Measurements from ENCODE around the gene TMSB4Y. TPM values are rescaled to one million over a fixed set of nuclear protein-coding genes. Genes with fewer than 3 reads are reported as not detected.

The TMSB4Y gene
- total RNA-seq, 4 donors from 2014 or later, result 1.2 to 2.9 TPM; not detected in 2

DNA sequence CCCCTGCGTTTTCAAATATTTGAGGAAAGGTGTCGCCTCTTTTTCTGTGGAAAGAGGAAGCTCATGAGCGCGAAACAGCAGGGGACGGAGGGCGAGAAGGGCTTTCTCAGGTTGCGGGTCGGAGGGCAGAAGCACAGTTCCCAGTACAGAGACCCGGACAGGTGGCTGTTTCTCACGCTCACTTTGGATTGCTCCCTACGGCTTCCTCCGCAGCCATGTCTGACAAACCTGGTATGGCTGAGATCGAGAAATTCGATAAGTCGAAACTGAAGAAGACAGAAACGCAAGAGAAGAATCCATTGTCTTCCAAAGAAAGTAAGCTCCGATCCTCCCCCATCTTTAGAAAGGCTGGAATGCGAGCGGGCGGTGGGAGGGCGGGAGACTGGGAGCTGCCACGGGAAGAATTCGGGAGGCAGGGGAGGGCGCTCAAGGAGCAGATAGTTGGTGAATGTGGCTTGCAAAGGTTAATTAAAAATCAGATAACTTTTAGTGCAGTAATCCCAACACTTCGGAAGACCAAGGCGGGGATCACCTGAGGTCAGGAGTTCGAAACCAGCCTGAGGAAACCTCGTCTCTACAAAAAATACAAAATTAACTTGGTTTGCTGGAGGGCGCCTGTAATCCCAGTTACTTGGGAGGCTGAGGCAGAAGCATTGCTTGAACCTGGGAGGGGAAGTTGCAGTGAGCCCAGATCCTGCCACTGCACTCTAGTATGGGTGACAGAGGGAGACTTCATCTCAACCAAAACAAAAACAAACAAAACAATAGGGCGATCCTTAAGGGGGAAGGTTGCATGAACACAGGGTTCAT is 627 bp downstream of the TMSB4Y start:
- peak overlapping the region in 2 of 4 donors; percentile 52 to 59 for H3K4me3 ChIP-seq
- WGBS, result no CpG with 5 or more reads among the region's 30 CpGs
- no peak for DNase-seq (ENCODE audit: extremely low spot score)

DNA sequence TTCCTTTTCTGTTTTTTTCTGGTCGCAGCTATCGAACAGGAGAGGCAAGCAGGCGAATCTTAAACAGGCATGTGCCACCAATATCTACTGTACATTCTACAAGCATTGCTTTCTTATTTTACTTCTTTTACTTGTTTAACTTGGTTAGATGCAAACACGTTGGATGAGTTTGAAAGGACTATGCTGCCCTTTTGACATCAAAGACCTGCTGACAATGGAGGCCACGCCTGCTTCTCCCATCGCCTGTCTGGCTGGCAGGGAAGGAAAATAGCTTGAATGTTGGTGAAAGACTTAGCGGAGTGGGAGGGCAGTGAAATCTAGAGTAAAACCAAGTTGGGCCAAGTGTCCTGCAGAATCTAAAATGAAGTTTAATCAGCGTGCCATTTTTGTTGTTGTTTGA is 1.5 kb downstream of the TMSB4Y start:
- Histone ChIP-seq H3K4me3 (peak overlapping the region in 2 of 4 donors; percentile 52 to 59), H3K4me1 (peaks cover 0 to 15% (median 4%) of the 10 kb centered on the region in 4 donors), H3K27me3 (no peaks in the 10 kb centered on the region), H3K36me3 (no peaks in the 10 kb centered on the region), H3K27ac (replicated peaks in 1 of 4) (peak overlapping the region in 2 of 4 donors; percentile 85 to 88), H3K9me3 (no peaks in the 10 kb centered on the region)
- DNase-seq (ENCODE audit: extremely low spot score), result no peak
- intact Hi-C loops (cut with DNase I), result no loop called here
- no peak for TF ChIP-seq POLR2A (IDR thresholded peaks at IDR 0.05; ENCODE audit: low read depth)
- TF ChIP-seq EP300 (IDR thresholded peaks at IDR 0.05), result no peak
- TF ChIP-seq, protein P1, sequence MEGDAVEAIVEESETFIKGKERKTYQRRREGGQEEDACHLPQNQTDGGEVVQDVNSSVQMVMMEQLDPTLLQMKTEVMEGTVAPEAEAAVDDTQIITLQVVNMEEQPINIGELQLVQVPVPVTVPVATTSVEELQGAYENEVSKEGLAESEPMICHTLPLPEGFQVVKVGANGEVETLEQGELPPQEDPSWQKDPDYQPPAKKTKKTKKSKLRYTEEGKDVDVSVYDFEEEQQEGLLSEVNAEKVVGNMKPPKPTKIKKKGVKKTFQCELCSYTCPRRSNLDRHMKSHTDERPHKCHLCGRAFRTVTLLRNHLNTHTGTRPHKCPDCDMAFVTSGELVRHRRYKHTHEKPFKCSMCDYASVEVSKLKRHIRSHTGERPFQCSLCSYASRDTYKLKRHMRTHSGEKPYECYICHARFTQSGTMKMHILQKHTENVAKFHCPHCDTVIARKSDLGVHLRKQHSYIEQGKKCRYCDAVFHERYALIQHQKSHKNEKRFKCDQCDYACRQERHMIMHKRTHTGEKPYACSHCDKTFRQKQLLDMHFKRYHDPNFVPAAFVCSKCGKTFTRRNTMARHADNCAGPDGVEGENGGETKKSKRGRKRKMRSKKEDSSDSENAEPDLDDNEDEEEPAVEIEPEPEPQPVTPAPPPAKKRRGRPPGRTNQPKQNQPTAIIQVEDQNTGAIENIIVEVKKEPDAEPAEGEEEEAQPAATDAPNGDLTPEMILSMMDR (IDR thresholded peaks at IDR 0.05), result no peak
- TF ChIP-seq POLR2AphosphoS5 (IDR thresholded peaks at IDR 0.05), result no peak
- no CpG with 5 or more reads among the region's 8 CpGs for WGBS

More for the DNA sequence above, 627 bp downstream of the TMSB4Y start:
- no peaks in the 10 kb centered on the region for H3K27me3 ChIP-seq
- H3K4me1 ChIP-seq, result peaks cover 0 to 15% (median 4%) of the 10 kb centered on the region in 4 donors
- intact Hi-C loops (cut with DNase I), result no loop called here
- H3K9me3 ChIP-seq, result no peaks in the 10 kb centered on the region
- no peak for TF ChIP-seq POLR2A (IDR thresholded peaks at IDR 0.05; ENCODE audit: low read depth)
- no peak for TF ChIP-seq EP300 (IDR thresholded peaks at IDR 0.05)
- TF ChIP-seq, protein P1 (IDR thresholded peaks at IDR 0.05), result no peak
- TF ChIP-seq POLR2AphosphoS5 (IDR thresholded peaks at IDR 0.05), result no peak
- no peaks in the 10 kb centered on the region for H3K36me3 ChIP-seq
- H3K27ac ChIP-seq (replicated peaks in 1 of 4), result peak overlapping the region in 2 of 4 donors; percentile 85 to 88

DNA sequence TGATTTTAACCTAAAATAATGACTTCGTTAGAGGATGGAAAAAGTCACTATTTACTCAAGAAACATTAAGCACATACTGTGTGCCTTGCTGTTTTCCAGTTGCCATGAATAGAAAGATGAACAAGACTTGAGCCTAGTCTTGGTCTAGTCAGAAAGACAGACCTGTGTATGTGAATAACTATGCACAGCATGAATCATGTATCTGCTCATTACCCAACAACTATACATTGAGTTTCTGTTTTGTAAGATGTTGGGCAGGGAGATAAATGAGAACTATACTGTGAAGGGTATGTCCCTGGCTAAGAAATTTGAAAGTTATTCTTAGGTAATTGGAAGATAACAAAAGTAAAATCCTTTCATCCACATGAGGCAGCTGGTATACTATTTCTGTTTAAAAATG is 4.3 kb downstream of the TMSB4Y start:
- H3K27ac ChIP-seq (replicated peaks in 1 of 4), result no peak overlapping the region
- H3K4me3 ChIP-seq, result no peak overlapping the region
- H3K27me3 ChIP-seq, result no peaks in the 10 kb centered on the region
- TF ChIP-seq EP300 (IDR thresholded peaks at IDR 0.05) (no peak), POLR2AphosphoS5 (IDR thresholded peaks at IDR 0.05) (no peak), POLR2A (IDR thresholded peaks at IDR 0.05; ENCODE audit: low read depth) (no peak)
- TF ChIP-seq, protein P1 (IDR thresholded peaks at IDR 0.05), result no peak
- H3K9me3 ChIP-seq, result no peaks in the 10 kb centered on the region
- no CpG with 5 or more reads among the region's 1 CpG for WGBS
- no peak for DNase-seq (ENCODE audit: extremely low spot score)
- intact Hi-C loops (cut with DNase I), result no loop called here
- H3K36me3 ChIP-seq, result no peaks in the 10 kb centered on the region
- H3K4me1 ChIP-seq, result peaks cover 0 to 15% (median 4%) of the 10 kb centered on the region in 4 donors

DNA sequence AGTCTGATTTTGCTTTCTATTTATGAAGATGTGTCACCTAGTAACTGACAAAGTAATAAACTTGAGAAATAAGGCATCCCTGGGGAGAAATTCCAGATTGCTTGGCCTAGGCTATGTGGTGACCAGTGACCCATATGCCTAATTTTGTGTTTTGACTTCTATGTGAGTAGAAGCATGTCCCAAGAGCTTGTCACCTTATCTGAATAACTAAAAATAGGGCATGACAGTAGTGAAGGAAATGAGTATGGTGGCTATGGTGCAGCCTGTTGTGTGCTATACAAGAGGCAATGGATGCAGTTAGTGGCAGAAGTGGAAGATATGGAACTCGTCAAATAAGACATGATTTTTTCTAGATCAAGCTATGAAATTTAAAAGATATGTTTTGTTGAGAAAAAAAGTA is 15.3 kb downstream of the TMSB4Y start:
- WGBS, result no CpG with 5 or more reads among the region's 1 CpG
- H3K27ac ChIP-seq (replicated peaks in 1 of 4), result no peak overlapping the region
- intact Hi-C loops (cut with DNase I), result no loop called here
- H3K4me1 ChIP-seq, result no peaks in the 10 kb centered on the region
- no peaks in the 10 kb centered on the region for H3K27me3 ChIP-seq
- H3K36me3 ChIP-seq, result no peaks in the 10 kb centered on the region
- H3K9me3 ChIP-seq, result no peaks in the 10 kb centered on the region
- TF ChIP-seq EP300 (IDR thresholded peaks at IDR 0.05) (no peak), POLR2AphosphoS5 (IDR thresholded peaks at IDR 0.05) (no peak), POLR2A (IDR thresholded peaks at IDR 0.05; ENCODE audit: low read depth) (no peak)
- TF ChIP-seq, protein P1 (IDR thresholded peaks at IDR 0.05), result no peak
- no peak for DNase-seq (ENCODE audit: extremely low spot score)
- H3K4me3 ChIP-seq, result no peak overlapping the region
